ENCODE results near the gene CNOT4.

Gene CNOT4, protein sequence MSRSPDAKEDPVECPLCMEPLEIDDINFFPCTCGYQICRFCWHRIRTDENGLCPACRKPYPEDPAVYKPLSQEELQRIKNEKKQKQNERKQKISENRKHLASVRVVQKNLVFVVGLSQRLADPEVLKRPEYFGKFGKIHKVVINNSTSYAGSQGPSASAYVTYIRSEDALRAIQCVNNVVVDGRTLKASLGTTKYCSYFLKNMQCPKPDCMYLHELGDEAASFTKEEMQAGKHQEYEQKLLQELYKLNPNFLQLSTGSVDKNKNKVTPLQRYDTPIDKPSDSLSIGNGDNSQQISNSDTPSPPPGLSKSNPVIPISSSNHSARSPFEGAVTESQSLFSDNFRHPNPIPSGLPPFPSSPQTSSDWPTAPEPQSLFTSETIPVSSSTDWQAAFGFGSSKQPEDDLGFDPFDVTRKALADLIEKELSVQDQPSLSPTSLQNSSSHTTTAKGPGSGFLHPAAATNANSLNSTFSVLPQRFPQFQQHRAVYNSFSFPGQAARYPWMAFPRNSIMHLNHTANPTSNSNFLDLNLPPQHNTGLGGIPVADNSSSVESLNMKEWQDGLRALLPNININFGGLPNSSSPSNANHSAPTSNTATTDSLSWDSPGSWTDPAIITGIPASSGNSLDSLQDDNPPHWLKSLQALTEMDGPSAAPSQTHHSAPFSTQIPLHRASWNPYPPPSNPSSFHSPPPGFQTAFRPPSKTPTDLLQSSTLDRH

DNA sequence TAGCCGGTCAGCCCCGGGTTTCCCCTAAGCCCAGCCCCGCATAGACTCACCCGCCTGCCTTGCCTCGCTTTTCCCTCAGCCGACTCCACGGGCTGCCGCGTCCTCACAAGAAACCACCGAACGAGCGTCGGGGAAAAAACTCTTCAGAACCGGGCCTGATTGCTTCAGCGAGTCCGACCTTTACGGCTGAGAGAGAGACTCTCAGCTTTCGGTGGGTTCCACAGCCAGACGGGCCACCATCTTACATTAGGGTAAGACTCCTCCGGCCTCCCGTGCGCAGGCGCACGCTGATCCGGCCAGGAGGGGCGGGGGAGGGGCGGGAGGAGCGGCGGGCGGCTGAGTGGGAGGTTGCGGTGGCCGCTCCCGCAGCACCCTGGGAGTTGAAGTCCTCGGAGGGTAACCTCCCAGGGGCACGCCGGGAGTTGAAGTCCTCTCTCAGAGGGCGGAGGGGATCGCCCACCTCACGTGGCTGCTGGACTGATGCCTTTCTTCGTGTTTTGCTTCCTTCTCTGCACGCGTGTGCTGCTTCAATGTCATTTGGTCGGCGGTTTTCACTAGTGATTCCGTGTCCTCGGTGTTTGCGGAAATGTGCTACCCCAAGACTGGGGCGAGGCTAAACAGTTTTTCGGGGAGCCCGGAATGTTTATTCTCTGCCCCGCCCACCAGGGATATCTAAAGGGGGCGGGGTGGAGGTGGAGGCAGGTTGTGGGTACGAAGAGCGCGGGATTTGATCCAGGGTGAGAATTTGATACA, at the start of gene CNOT4:
Gene CNOT4 (minus strand): TSS at position 264 of the 753 bp plus-strand sequence. CDS start 71,771 bp downstream, outside the sequence.
- DNase-seq: peak; percentile 97

DNA sequence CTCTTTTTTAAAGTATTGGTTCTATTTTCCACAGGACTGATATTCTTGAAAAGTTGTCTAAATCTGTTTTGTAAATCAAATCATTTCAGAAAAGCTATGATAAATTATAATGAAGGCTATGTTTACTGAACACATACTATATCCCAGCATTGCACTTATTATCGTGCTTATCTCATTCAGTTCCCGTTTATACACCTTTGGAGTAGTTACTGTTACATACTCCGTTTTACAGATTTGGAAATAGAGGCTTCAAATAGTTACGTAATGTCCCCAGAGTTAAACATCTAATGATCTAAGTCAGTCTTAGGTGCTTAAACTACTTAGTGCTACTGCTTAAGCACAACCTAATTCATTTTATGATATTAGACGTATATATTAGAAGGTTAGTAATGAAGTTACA, 49.0 kb upstream of the CNOT4 start:
- no peak for DNase-seq

DNA sequence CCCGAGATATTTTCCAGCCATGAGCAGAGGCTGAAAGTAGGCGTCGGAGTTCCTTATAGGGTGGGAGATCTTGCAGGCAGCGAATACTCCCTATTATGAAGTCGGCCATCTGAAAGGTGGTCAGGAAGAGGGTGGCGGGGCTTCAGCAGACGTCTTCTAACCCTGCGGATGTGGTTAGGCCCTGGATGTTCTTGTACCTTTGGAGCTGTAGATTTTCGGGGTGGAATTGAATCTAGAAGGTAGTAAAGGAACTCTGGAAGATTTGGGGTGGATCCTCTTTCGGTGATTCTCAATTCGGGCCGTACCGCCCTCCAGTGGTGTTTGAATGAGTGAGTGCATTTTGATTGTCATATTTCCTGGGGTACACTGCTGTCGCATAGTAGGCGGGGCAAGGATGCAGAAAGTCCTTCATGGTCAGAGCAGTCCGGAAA, 48.5 kb upstream of the CNOT4 start:
- DNase-seq: peak; percentile 70

DNA sequence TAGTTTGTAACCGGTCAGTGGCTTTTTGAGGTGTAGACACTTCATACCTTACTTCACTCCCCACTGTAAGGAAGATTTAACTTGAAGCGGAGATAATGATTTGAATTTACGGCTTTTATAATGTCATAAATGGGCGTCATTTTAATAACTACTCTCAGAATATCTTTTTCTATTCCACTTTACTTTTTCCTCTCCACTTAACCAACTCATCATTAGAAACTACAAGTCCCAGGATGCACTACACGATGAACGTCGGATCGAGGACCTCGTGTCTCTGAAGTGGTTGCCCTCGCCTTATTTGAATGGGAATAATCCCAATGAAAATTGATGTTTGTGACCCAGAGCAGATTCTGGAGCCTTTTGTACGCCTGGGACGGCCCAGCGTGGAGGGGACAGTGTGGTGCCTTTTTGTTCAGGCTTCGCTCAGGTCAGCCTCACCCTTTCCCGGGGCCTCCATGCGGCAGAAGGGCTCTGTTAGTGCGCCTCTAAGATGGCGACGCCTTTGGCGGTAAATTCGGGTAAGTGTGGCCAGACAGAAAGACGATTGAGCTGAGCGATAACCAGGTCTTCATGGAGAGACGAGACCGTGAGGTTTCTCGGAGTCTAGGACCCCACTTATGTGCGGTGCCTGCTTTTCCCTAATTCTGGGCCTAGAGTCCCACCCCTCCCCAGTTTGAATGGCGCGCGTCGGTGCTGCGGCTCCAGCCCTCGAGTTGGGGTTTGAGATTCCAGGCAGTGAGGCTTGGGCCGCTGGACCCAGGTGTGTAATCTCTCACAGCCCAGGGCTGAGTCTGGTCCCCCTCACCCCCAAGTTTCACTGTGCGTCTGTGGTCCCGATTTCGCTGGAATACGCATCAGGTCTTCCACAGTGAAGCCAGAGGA, 47.8 kb upstream of the CNOT4 start, which contains the start of gene NUP205:
Gene NUP205 (plus strand): TSS at position 463 of the 882 bp plus-strand sequence. CDS start 28 bp downstream, at position 491.
- DNase-seq: peak; percentile 74

DNA sequence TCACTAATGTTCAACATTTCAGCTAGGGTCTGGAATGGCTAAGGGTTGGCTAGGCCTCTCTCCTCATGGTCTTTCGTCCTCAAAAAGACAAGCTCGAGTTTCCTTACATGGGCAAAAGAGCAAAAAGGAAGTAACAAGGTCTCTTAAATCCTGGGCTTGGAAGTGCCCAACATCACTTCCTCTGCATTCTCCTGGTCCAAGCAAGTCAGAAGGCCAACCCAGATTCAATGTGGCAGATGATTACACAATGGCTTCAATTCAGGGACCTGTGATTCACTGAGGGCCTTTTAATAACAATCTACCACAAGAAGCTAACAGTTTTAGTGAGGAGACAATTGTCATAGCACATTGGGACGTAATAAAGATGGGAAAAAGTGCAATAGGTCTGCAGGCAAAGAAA, 43.4 kb upstream of the CNOT4 start:
- DNase-seq: no peak

DNA sequence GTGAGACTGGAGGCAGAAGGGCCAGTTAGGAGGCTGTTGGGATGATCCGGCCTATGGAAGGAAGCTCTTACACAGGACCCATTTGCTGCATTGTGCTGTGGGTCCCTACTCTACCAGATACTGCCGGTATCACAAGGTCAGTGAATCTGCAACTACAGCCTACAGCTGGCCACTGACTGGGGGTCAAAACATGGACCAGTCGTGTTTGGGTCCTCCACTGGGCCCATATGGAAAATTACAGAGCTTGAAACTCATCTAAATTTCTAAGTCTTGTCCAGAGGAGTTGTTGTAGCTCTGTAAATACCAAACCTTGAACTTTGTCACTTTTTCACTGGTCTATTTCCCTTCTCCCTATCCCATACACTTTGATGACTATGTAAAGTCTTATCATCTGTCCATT, 42.2 kb upstream of the CNOT4 start:
- DNase-seq: no peak

DNA sequence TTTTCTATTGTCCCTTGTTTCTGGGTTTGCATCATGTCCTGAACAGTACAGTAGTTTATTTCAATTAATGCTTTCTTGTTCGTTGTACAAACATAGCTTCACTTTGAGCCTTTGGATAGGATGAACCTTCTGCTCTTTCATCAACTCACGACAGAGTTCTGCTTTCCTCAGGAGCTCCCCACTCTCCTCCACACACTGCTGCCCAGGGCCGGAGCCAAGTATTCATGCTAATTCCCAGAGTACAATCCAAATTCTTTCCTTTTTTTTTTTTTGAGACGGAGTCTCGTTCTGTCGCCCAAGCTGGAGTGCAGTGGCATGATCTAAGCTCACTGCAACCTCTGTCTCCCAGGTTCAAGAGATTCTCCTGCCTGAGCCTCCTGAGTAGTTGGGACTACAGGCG, 40.3 kb upstream of the CNOT4 start:
- DNase-seq: no peak

DNA sequence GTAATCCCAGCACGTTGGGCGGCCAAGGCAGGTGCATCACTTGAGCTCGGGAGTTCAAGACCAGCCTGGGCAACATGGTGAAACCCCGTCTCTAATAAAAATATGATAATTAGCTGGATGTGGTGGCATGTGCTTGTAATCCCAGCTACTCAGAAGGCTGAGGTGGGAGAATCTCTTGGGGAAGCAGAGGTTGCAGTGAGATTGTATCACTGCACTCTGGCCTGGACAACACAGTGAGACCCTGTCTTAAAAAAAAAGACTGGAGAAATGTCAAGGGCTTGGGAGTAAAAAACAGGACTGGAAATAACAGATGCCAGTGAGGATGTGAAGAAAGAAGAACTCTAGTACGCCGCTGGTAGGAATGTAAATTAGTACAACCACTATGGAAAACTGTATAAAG, 31.1 kb upstream of the CNOT4 start:
- no peak for DNase-seq

DNA sequence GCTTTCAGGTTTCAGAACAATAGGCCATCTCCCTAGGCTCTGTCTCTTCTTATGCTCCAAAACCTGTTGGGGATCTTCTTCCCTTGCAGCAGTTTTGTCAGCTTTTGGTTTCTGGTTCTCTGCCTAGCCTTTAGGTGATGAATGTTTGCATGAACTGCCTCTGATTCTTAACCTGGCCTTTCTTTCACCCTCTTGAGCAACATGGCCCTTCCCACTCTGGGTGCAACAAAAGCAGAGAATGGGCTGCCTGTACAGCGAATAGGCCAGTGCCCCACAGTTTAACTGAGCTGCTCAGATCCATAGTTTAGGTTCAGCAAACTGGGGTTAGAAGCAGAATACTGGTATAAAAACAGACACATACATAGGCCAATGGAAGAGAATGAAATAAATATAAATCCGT, 29.7 kb upstream of the CNOT4 start:
- no peak for DNase-seq

DNA sequence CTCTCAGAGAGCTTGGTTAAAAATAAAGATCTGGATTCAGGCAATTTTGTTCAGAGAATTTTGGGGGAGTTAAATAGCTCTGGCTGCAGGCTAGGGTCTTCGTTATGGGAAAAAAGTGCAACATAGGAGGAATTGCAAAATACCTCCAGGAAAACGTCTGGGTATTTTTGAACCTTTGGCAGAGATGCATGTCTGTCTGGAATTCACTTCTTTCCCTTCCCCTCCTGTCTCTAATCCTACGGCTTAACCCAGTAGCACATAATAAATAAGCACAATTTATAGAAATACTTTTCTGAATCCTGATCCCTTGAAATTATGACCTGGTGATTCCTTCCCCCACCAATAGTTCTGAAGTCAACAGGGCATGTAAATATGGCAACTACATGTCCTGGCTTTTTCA, 28.5 kb upstream of the CNOT4 start:
- DNase-seq: no peak

DNA sequence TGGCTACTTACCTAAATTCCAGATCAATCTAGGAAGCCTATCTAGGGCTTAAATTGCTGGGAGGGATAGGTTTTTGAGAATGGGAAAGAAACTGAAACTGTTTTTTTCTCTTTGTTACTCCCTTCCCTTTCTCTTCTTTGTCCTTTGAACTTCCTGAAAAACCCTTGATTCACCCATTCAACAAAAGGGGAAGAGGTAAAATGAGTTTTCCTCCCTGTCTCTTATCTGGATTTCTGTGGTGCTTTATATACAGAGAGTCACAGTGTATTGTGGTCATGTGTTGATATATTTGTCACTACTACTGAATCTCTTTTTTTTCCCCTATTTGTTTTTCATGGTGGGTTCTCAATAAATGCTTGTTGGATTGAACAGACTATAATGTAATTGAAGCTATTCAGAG, 28.0 kb upstream of the CNOT4 start:
- DNase-seq: no peak

DNA sequence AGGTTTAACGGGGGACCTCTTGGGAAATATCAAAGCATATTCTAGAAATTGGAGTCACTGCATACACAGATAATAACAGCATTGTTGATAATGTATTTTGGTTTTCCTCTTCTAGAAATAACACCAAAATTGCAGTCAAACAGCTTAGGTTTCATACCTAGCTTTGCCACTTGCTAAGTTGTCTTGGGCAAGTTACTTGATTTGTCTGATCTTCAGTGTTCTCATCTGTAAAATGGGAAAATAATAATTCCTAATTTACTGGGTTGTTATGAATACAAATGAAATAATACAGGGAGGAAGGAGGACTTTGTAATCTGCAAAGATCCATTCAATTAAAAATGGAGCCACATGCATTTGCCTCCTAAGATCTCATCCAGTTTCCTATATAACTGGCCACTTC, 27.6 kb upstream of the CNOT4 start:
- DNase-seq: no peak

DNA sequence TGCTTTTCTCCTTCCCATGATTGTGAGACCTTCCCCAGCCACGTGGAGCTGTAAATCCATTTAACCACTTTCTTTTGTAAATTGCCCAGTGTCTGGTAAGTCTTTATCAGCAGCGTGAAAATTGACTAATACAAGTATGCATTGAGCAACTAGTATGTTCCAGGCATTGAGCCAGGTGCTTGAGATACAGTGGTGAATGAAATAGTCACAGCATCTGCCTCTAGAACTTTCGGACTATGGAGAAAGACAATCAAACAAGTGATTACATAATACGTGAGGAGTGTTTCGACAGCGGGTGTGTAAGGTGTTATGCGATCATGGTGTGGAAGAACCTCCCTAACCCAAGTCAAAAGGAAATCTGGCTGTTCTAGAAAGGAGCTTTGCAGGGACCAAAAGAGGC, 26.2 kb upstream of the CNOT4 start:
- no peak for DNase-seq

DNA sequence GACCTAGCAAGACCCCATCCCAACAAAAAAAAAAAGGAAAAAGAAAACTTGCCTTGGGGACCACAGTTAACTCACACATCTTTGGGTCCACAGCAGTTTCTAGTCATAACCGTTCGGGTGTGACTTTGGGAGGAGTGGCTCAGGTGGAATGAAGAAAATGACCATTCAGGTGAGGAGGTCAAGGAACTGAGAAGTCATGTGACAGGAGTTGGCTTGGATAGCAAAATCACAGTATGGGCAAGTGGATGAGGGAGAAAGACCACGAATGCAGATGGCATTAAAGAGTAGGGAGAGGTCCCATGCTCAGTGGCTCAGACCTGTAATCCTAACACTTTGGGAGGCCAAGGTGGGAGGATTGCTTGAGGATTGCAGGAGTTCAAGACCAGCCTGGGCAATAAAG, 17.1 kb upstream of the CNOT4 start:
- no peak for DNase-seq

DNA sequence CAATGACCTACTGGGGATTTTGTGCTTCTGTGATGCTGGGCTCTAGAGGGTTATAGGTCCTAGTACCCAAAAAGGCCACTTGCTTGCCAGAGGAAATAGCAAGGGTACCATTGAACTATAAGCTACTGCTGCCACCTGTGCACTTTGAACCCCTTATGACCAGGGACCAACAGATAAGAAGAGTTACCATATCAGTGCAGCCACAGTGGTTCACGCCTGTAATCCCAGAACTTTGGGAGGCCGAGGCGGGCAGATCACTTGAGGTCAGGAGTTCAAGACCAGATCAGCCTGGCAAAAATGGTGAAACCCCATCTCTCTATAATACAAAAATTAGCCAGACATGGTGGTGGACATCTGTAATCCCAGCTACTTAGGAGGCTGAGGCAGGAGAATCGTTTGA, 15.5 kb upstream of the CNOT4 start:
- DNase-seq: no peak

DNA sequence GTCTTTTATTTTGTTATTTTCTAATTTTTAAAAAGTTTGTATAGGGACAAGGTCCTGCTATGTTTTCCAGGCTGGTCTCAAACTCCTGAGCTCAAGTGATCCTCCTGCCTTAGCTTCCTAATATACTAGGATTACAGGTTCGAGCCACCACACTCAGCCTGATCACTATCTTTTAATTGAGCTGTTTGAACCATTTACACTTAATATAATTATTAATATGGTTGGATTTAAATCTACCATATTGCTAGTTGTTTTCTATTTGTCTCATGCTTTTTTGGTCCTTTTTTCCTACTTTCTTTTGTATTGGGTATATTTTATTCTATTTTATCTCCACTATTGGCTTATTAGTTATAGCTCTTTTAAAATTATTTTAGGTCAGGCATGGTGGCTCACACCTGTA, 13.2 kb upstream of the CNOT4 start:
- DNase-seq: no peak

DNA sequence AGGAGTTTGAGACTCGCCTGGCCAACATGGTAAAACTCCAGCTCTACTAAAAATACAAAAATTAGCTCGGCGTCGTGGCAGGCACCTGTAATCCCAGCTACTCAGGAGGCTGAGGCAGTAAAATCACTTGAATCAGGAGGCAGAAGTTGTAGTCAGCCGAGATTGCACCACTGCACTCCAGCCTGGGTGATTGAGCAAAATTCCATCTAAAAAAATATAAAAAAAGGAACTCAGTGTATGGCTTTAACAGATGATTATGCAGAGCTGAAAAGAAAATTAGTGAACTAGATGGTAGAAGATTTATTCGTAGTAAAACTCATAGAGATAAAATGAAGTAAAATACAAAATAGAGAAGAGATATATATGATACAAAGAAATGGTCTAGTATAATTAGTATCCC, 12.6 kb upstream of the CNOT4 start:
- no peak for DNase-seq

DNA sequence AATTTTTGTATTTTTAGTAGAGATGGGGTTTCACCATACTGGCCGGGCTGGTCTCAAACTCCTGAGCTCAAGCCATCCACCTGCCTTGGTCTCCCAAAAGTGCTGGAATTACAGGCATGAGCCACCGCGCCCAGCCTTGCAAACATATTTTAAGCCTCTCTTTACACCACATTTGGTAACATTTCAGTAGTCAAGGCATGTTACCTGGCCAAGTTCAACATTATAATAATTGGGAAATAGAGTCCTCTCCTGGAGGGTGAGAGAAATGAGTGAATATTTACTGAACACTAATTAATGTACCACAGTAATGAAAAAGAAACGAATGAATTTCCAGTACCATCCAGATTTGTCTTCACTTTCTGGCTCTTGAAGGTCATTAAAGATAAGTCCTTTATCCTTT, 10.0 kb upstream of the CNOT4 start:
- no peak for DNase-seq

DNA sequence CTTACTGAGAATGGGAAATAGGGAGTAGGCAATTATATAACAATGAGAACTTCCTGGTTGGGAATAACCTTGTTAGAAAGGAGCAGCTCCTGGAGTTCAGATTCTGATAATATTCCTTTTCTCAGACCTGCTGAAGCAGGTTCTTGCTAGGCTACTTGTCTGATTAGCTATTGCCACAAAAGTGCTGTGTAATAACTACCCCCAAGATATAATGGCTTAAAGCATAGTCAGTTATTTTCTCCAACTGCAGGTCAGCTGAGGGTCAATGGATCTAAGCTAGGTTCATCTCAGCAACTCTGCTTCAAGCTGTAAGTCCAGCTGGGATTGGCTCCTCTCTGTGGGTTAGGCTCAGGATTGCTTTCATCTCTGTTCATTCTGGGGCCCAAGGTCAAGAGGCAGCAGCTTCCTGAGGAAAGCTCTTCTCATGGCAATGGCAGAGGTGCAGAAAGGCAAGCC, 9.4 kb upstream of the CNOT4 start:
- DNase-seq: no peak

DNA sequence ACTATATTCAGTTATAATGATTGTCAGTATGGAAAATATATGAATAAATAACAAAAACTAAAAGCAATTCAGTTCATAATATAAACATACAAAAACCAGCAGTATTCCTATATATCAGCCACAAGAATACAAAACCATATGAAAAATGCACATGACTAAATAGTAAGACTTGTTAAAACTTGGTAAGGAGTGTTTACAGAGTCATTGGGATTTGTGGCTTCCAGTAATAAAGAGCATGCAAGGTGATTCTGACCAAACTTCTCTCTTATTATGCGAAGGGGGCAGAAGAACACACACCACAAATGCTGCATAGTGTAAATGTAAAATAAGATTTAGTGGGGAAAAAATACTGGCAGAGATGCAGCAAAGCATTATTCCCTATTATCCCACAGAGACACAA, 8.8 kb upstream of the CNOT4 start:
- no peak for DNase-seq

DNA sequence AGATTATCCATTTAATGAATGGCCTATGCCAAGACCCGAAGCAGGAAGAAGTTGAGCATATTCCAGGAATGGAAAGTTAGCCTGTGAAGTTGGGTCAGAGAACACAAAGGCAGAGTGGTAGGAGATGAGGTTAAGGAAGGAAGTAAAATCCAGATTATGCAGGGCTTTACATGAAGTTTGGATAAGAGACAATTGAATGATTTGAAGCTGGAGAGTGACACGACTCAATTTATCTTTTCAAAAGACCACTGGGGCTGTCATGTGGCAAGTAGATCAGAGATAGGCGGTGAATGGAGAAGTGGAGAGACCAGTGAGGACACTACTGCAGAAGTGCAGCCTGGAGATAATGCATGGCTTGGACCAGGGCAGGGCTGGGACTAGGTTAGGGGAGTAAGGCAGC, 7.2 kb upstream of the CNOT4 start:
- DNase-seq: no peak

DNA sequence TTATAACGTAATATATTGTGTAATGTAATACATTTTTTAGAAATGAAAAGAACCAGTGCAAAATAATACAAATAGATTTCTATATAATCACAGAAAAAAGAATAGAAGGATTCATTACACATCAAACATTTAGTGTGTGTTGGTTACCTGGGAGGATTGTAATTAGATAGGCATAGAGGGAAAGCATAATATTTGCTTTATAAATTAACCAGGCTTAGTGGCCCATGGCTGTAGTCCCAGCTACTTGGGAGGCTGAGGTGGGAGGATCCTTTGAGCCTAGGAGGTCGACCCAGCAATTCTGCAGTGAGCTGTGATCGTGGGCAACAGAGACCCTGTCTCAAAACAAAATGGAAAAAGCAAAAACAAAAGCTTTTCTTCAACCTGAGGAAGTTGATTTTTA, 5.0 kb upstream of the CNOT4 start:
- DNase-seq: no peak

All from NCI-H1436 (cell line).